SK-N-SH (cell line): ENCODE measurements around the gene PREPL. TPM values are rescaled to one million over a fixed set of nuclear protein-coding genes. Genes with fewer than 3 reads are reported as not detected.

Source experiments
- CTCF ChIA-PET: fragments of 300-600, 350-600 bp; formaldehyde crosslinking; extraction: SDS; loops from one replicate; lab custom pipeline; 2021; lab: Yijun Ruan, JAX
- POLR2A ChIA-PET: fragments of 350-600 bp; sonication (Branson Sonifier 250); formaldehyde crosslinking; extraction: SDS; loops from one replicate; lab custom pipeline; 2020; ENCODE audit warnings: antibody characterized with exemption, inconsistent platforms; lab: Yijun Ruan, JAX
- DNase-seq: peaks from one replicate; pipeline ENCODE4 v3.0.0; 2012
- H2AFZ ChIP-seq: fragments of 200-600 bp; sonication (generic); 2 replicates; pipeline ENCODE4 v1.8.1; 2016; ENCODE audit warnings: antibody characterized with exemption, mild to moderate bottlenecking, low read depth
- H3F3A ChIP-seq: fragments of 200-600 bp; sonication (generic); replicated peaks from 2 replicates; pipeline ENCODE3; 2016; ENCODE audit warnings: antibody characterized with exemption, mild to moderate bottlenecking; ENCODE audit not compliant: insufficient read depth
- H3K27ac ChIP-seq, 2 experiments: fragments of 200-500 bp in 1 of 2; fragments of 200-600 bp in 1 of 2; sonication (Bioruptor generic) in 1 of 2; sonication (generic), shearing (Covaris generic) in 1 of 2; 2 replicates each; pipeline versions ENCODE4 v1.5.1 to v1.6.1; 2014 to 2016; ENCODE audit warnings: low read depth in 2 of 2, inconsistent platforms in 1 of 2, low read length in 1 of 2, mild to moderate bottlenecking in 1 of 2, mixed read lengths in 1 of 2
- H3K27me3 ChIP-seq: fragments of 200-600 bp; sonication (generic), shearing (Covaris generic); 2 replicates; pipeline ENCODE4 v1.6.1; 2016; ENCODE audit warnings: mixed run types; ENCODE audit not compliant: insufficient read depth
- H3K36me3 ChIP-seq, 2 experiments: fragments of 200-500 bp in 1 of 2; fragments of 200-600 bp in 1 of 2; sonication (Bioruptor generic) in 1 of 2; sonication (generic) in 1 of 2; replicated peaks in 1 of 2; 2 replicates each; pipeline versions ENCODE3 to v1.5.1; 2014 to 2016; ENCODE audit warnings: low read length in 1 of 2, mild to moderate bottlenecking in 1 of 2; ENCODE audit not compliant: insufficient read depth in 2 of 2, control insufficient read depth in 1 of 2
- H3K4me1 ChIP-seq, 2 experiments: fragments of 200-500 bp in 1 of 2; fragments of 200-600 bp in 1 of 2; sonication (Bioruptor generic) in 1 of 2; sonication (generic), shearing (Covaris generic) in 1 of 2; 2 replicates each; pipeline versions ENCODE4 v1.5.1 to v1.6.1; 2014 to 2016; ENCODE audit warnings: low read depth in 1 of 2, low read length in 1 of 2, mixed run types in 1 of 2; ENCODE audit not compliant: insufficient read depth in 2 of 2, control insufficient read depth in 1 of 2
- H3K4me2 ChIP-seq: fragments of 200-600 bp; sonication (generic), shearing (Covaris generic); 2 replicates; pipeline ENCODE4 v1.6.1; 2017; ENCODE audit warnings: mixed run types
- H3K4me3 ChIP-seq, 2 experiments: fragments of 200-500 bp in 1 of 2; fragments of 200-600 bp in 1 of 2; sonication (Bioruptor generic) in 1 of 2; sonication (generic), shearing (Covaris generic) in 1 of 2; 2 replicates each; pipeline versions ENCODE4 v1.5.1 to v1.8.1; 2014 to 2016; ENCODE audit warnings: low read depth in 2 of 2, inconsistent platforms in 1 of 2, low read length in 1 of 2, mild to moderate bottlenecking in 1 of 2, mixed read lengths in 1 of 2, moderate library complexity in 1 of 2
- H3K79me2 ChIP-seq: fragments of 200-600 bp; sonication (generic); 2 replicates; pipeline ENCODE4 v1.8.1; 2017; ENCODE audit warnings: mild to moderate bottlenecking; ENCODE audit not compliant: insufficient read depth
- H3K9ac ChIP-seq: fragments of 200-600 bp; sonication (generic); 2 replicates; pipeline ENCODE4 v1.6.1; 2017; ENCODE audit warnings: mixed run types
- H3K9me2 ChIP-seq: fragments of 200-600 bp; sonication (generic); 2 replicates; pipeline ENCODE4 v1.6.1; 2017; ENCODE audit warnings: mixed run types
- H3K9me3 ChIP-seq: fragments of 200-600 bp; sonication (generic); 2 replicates; pipeline ENCODE4 v1.6.1; 2017; ENCODE audit warnings: mixed run types, mild to moderate bottlenecking, moderate library complexity
- H4K20me1 ChIP-seq: fragments of 200-600 bp; sonication (generic); 2 replicates; pipeline ENCODE4 v1.6.1; 2017; ENCODE audit warnings: mild to moderate bottlenecking, mixed run types; ENCODE audit not compliant: insufficient read depth
- CHD2 ChIP-seq: fragments of 150-350 bp; IDR thresholded peaks from 2 replicates; pipeline ENCODE4 v1.6.1; 2018; ENCODE audit warnings: low read length; ENCODE audit not compliant: partially characterized antibody
- MXI1 ChIP-seq: IDR thresholded peaks from 2 replicates; pipeline ENCODE4 v1.6.1; 2012; ENCODE audit warnings: mild to moderate bottlenecking, low read depth, low read length, improper control_type of control experiment
- POLR2AphosphoS5 ChIP-seq: IDR thresholded peaks from 2 replicates; pipeline ENCODE4 v1.6.1; 2012; ENCODE audit warnings: low read depth, low read length
- RFX5 ChIP-seq: IDR thresholded peaks from 2 replicates; pipeline ENCODE4 v1.6.1; 2012; ENCODE audit warnings: mild to moderate bottlenecking, improper control_type of control experiment, low read length
- SMC3 ChIP-seq: IDR thresholded peaks from 2 replicates; pipeline ENCODE4 v1.6.1; 2012; ENCODE audit warnings: low read depth, low read length, improper control_type of control experiment
- WGBS: methylation state at CpG from one replicate; pipeline ENCODE4 v1.1.6; 2017; ENCODE audit warnings: low lambda C conversion rate; 5-methylcytosine and 5-hydroxymethylcytosine counted together
- polyA plus RNA-seq, 3 experiments: library from polyadenylated mRNA; depleted of rRNA; stranded (reverse); fragments of >200 nt; gene quantifications; 2 replicates each; pipeline ENCODE4 v1.2.3, GENCODE V29; 2012
- TF ChIP-seq, protein P1 (sequence below): IDR thresholded peaks from 2 replicates; pipeline ENCODE4 v1.6.1; 2012; ENCODE audit warnings: mild to moderate bottlenecking, low read depth, low read length, moderate library complexity
- TF ChIP-seq, protein P2 (sequence below): IDR thresholded peaks from 2 replicates; pipeline ENCODE4 v1.4.0; 2012; ENCODE audit warnings: low read depth, borderline replicate concordance

The PREPL gene
- polyA plus RNA-seq, 1 of the 3 experiments (the other 2 are of a cell fraction), result 22.6 TPM

DNA sequence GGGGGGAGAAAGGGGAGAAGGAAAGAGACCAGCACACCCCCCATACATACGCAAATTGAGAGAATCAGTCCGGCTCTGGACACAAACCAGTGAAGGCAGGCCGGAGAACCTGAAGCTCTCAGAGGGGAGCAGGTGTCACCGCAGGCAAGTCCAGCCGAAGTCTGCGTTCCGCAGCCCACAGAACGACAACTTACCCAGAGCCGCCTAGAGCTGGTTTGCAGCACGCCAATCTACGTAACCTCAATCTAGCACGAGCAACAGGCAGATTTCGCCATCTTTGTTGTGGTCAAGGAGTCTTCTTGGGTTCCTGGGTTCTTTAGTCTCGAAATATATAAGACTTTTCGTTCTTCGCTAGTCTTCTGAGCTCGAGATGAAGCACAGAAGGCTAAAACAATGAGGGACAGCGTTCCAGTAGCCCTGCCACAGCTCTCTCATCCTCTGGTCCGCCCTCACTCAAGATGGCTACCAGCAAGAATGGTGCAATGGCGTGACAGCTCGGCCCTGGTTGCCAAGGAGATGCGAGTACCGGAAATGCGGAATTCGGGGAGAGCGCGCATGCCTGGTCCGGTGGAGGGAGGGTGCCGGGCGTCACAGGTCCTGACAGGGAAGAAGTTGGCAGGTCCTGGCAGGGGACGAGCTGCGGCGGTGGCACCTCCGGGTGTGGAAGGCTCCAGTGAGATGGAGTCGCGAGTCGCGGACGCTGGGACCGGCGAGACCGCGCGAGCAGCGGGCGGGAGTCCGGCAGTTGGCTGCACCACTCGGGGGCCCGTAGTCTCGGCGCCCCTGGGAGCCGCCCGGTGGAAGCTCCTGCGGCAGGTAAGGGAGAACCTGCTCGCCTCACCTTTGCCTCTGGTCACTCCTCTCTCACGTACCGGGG, at the start of gene PREPL, which contains the start of gene CAMKMT (continued):
- TF ChIP-seq, protein P1, sequence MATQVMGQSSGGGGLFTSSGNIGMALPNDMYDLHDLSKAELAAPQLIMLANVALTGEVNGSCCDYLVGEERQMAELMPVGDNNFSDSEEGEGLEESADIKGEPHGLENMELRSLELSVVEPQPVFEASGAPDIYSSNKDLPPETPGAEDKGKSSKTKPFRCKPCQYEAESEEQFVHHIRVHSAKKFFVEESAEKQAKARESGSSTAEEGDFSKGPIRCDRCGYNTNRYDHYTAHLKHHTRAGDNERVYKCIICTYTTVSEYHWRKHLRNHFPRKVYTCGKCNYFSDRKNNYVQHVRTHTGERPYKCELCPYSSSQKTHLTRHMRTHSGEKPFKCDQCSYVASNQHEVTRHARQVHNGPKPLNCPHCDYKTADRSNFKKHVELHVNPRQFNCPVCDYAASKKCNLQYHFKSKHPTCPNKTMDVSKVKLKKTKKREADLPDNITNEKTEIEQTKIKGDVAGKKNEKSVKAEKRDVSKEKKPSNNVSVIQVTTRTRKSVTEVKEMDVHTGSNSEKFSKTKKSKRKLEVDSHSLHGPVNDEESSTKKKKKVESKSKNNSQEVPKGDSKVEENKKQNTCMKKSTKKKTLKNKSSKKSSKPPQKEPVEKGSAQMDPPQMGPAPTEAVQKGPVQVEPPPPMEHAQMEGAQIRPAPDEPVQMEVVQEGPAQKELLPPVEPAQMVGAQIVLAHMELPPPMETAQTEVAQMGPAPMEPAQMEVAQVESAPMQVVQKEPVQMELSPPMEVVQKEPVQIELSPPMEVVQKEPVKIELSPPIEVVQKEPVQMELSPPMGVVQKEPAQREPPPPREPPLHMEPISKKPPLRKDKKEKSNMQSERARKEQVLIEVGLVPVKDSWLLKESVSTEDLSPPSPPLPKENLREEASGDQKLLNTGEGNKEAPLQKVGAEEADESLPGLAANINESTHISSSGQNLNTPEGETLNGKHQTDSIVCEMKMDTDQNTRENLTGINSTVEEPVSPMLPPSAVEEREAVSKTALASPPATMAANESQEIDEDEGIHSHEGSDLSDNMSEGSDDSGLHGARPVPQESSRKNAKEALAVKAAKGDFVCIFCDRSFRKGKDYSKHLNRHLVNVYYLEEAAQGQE, result no peak
- TF ChIP-seq RFX5 (0 out of 2 replicates have a peak, but pooled peaks have one; percentile 53), CHD2 (peak; percentile 64), MXI1 (peak; percentile 92)
- TF ChIP-seq, protein P2, sequence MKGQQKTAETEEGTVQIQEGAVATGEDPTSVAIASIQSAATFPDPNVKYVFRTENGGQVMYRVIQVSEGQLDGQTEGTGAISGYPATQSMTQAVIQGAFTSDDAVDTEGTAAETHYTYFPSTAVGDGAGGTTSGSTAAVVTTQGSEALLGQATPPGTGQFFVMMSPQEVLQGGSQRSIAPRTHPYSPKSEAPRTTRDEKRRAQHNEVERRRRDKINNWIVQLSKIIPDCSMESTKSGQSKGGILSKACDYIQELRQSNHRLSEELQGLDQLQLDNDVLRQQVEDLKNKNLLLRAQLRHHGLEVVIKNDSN, result no peak
- TF ChIP-seq, all 33 proteins: peak for 15

GRCh38 chr2:44398243-44398897, 37.1 kb upstream of the PREPL start:
- Histone ChIP-seq H4K20me1 (no peaks in the 10 kb centered on the region), H3K27me3 (no peaks in the 10 kb centered on the region), H3K9ac (no peak overlapping the region), H3K4me2 (no peak overlapping the region), H3K9me2 (no peaks in the 10 kb centered on the region; the same call in 1 of the 2 replicates), H3K9me3 (no peaks in the 10 kb centered on the region), H3K79me2 (no peaks in the 10 kb centered on the region), H2AFZ (no peak overlapping the region), H3K36me3 (no peaks in the 10 kb centered on the region), H3K4me3 (no peak overlapping the region), H3K27ac (peak overlapping the region in 1 of 2 experiments; percentile 18; a peak in 1 of 4 replicates), H3F3A (no peaks in the 10 kb centered on the region), H3K4me1 (peaks cover 0 to 8% of the 10 kb centered on the region in 2 experiments; a peak in 2 of 4 replicates)
- TF ChIP-seq POLR2AphosphoS5, result no peak
- no peak for TF ChIP-seq SMC3
- ChIA-PET CTCF (interaction anchor here (1.0 to 20.3 kb wide), 6 partner anchors 36 to 1187 kb away, joined by 3 to 299 read pairs (median 8); partner anchors contain the start of genes CAMKMT and PREPL), POLR2A (no interaction called here)
- no peak for DNase-seq
- WGBS, result 92% methylated on average over 6 of the region's 6 CpGs
